HepG2 (cell line): ENCODE measurements around the gene IPP. TPM values are rescaled to one million over a fixed set of nuclear protein-coding genes. Genes with fewer than 3 reads are reported as not detected.

Experiments
- ATAC-seq: fragments of 200-7000 bp; cut with Tn5 transposase; 3 replicates; pipeline ENCODE4 v1.9.1; 2020; ENCODE audit warnings: mild to moderate bottlenecking, moderate library complexity
- BruUV-seq: library from RNA; stranded (reverse); fragments of 400-500 nt; replicated peaks from 2 replicates; lab custom pipeline; 2021; lab: Mats Ljungman, UMichigan
- CTCF ChIA-PET: fragments of 300-600 bp; formaldehyde crosslinking; extraction: SDS; loops from one replicate; lab custom pipeline; 2021; ENCODE audit warnings: low total read pairs, inconsistent platforms, low intra/inter-chr PET ratio; lab: Yijun Ruan, JAX
- POLR2A ChIA-PET: fragments of 350-600 bp; sonication (Branson Sonifier 250); formaldehyde crosslinking; loops from one replicate; lab custom pipeline; 2020; ENCODE audit warnings: antibody characterized with exemption, inconsistent platforms; lab: Yijun Ruan, JAX
- DNase-seq: peaks from one replicate; pipeline ENCODE4 v3.0.0-alpha.2; 2015; ENCODE audit warnings: low spot score
- FAIRE-seq: peaks from 3 replicates; lab custom pipeline; 2011; peaks lifted over from hg19 to GRCh38; lab: Jason Lieb, UNC
- H2AFZ ChIP-seq: one replicate; pipeline ENCODE4 v1.6.1; 2011; ENCODE audit warnings: low read length, inconsistent platforms
- H3K27ac ChIP-seq: fragments of 300-600 bp; 3 replicates; pipeline ENCODE4 v1.8.0; 2011; ENCODE audit warnings: mixed run types, mild to moderate bottlenecking, mixed read lengths, low read length, inconsistent platforms; ENCODE audit not compliant: insufficient read depth; ENCODE audit errors: extremely low read length
- H3K27me3 ChIP-seq, 2 experiments: fragments of 200-600 bp in 1 of 2; 2 replicates in 1 of 2; 3 replicates in 1 of 2; pipeline versions ENCODE4 v1.6.0 to v1.8.0; 2011; ENCODE audit warnings: low read length in 2 of 2, mild to moderate bottlenecking in 2 of 2, moderate library complexity in 2 of 2, inconsistent platforms in 1 of 2; ENCODE audit not compliant: insufficient read depth in 2 of 2, control insufficient read depth in 1 of 2
- H3K36me3 ChIP-seq, 2 experiments: fragments of 200-600 bp in 1 of 2; replicated peaks in 1 of 2; 2 replicates in 1 of 2; 3 replicates in 1 of 2; pipeline versions ENCODE4 v1.5.1 to v1.8.0; 2011; ENCODE audit warnings: low read length in 2 of 2, inconsistent platforms in 1 of 2; ENCODE audit not compliant: insufficient read depth in 2 of 2, control insufficient read depth in 1 of 2
- H3K4me1 ChIP-seq: 2 replicates; pipeline ENCODE4 v1.5.1; 2012; ENCODE audit warnings: low read length, inconsistent platforms; ENCODE audit not compliant: insufficient read depth
- H3K4me2 ChIP-seq: 2 replicates; pipeline ENCODE4 v1.6.0; 2011; ENCODE audit warnings: low read depth, low read length, inconsistent platforms
- H3K4me3 ChIP-seq, 3 experiments: fragments of 200-600 bp in 1 of 3; sonication (generic), shearing (Covaris generic) in 1 of 3; replicated peaks in 1 of 3; 2 replicates each; pipeline ENCODE4 v1.5.1; 2011 to 2016; ENCODE audit warnings: low read length in 3 of 3, inconsistent platforms in 2 of 3, low read depth in 2 of 3, mild to moderate bottlenecking in 2 of 3, control low read depth in 1 of 3, mixed read lengths in 1 of 3; ENCODE audit not compliant: insufficient read depth in 1 of 3
- H3K79me2 ChIP-seq: one replicate; pipeline ENCODE4 v1.6.1; 2011; ENCODE audit warnings: low read length, inconsistent platforms; ENCODE audit not compliant: insufficient read depth
- H3K9ac ChIP-seq: 2 replicates; pipeline ENCODE4 v1.6.0; 2011; ENCODE audit warnings: mild to moderate bottlenecking, low read depth, low read length, inconsistent platforms; ENCODE audit not compliant: insufficient read depth
- H3K9me3 ChIP-seq: 2 replicates; pipeline ENCODE4 v1.5.1; 2012; ENCODE audit warnings: mild to moderate bottlenecking, low read length
- H4K20me1 ChIP-seq: 2 replicates; pipeline ENCODE4 v1.6.0; 2011; ENCODE audit warnings: inconsistent platforms, mild to moderate bottlenecking, low read length, moderate library complexity; ENCODE audit not compliant: insufficient read depth
- FOSL2 ChIP-seq: sonication (generic); formaldehyde crosslinking; IDR thresholded peaks from 2 replicates; pipeline ENCODE4 v1.4.0; 2020; ENCODE audit warnings: missing genetic modification reagents
- PPARG ChIP-seq: conservative IDR thresholded peaks from 2 replicates; pipeline ENCODE4 v1.6.1; 2016; ENCODE audit warnings: missing biosample characterization, missing genetic modification reagents
- SKIL ChIP-seq: sonication (generic); formaldehyde crosslinking; IDR thresholded peaks from 2 replicates; pipeline ENCODE4 v1.8.0; 2022; ENCODE audit warnings: missing genetic modification reagents, mild to moderate bottlenecking, moderate library complexity, borderline replicate concordance
- ZNF460 ChIP-seq: sonication (generic); formaldehyde crosslinking; IDR thresholded peaks from 2 replicates; pipeline ENCODE4 v1.5.1; 2020; ENCODE audit warnings: missing genetic modification reagents, mild to moderate bottlenecking, borderline replicate concordance
- ZNF770 ChIP-seq: sonication (generic); formaldehyde crosslinking; IDR thresholded peaks from 2 replicates; pipeline ENCODE4 v1.5.0; 2020; ENCODE audit warnings: mild to moderate bottlenecking, missing genetic modification reagents
- whole genome bisulfite sequencing: methylation state at CpG from one replicate; pipeline ENCODE4 v1.1.6; 2017; ENCODE audit warnings: low lambda C conversion rate; 5-methylcytosine and 5-hydroxymethylcytosine counted together
- in situ Hi-C: cut with HindIII; loops from 2 replicates; pipeline ENCODE4 v1.10.0; 2017; ENCODE audit warnings: low pct_unique_long_range_greater_than_20kb; ENCODE audit not compliant: extremely low pct_ligation_motif_present
- intact Hi-C: fragments of 100-400 bp; cut with micrococcal nuclease; formaldehyde crosslinking; loops from one replicate; pipeline ENCODE4 v1.10.0; 2022; ENCODE audit not compliant: unreplicated experiment
- polyA plus RNA-seq, 8 experiments: library from polyadenylated mRNA; depleted of rRNA in 3 of 8; stranded (reverse) in 7 of 8; unstranded in 1 of 8; fragments of >200 nt; fragmentation: Illumina TruSeq in 4 of 8; extraction: Trizol in 4 of 8; gene quantifications; 2 replicates each; pipeline versions ENCODE4 v1.2.1 to v1.2.3, GENCODE V29; 2011 to 2016; ENCODE audit warnings: low read depth in 4 of 8, missing spikeins in 1 of 8, mixed read lengths in 1 of 8; ENCODE audit not compliant: insufficient read depth in 1 of 8
- total RNA-seq, 5 experiments: library from RNA; depleted of rRNA; stranded (reverse); fragments of >200 nt; fragmentation: Illumina TruSeq; extraction: Trizol; gene quantifications; 2 replicates each; pipeline ENCODE4 v1.2.3, GENCODE V29; 2016; ENCODE audit warnings: low read depth in 1 of 5

The IPP gene
- total and polyA plus RNA-seq, 2 of the 13 experiments (the other 11 are each of a cell fraction or from before 2014, with no cell fraction given) = 3.0 to 9.7 TPM

- no peak for TF ChIP-seq SKIL (CRISPR knock-in tag)
- TF ChIP-seq PPARG = no peak
- TF ChIP-seq ZNF770 (CRISPR knock-in tag) = peak; percentile 75; the same call in 1 of the 2 replicates
- TF ChIP-seq FOSL2 (CRISPR knock-in tag) = no peak
- peak; percentile 69 for TF ChIP-seq ZNF460
- Histone ChIP-seq H3K27me3 (no peaks in the 10 kb centered on the region), H3K9me3 (no peaks in the 10 kb centered on the region), H3K9ac (no peak overlapping the region), H3K4me3 (no peak overlapping the region), H3K36me3 (no peaks in the 10 kb centered on the region; a peak in 1 of 5 replicates), H4K20me1 (no peaks in the 10 kb centered on the region), H3K79me2 (no peaks in the 10 kb centered on the region), H3K4me1 (no peaks in the 10 kb centered on the region), H3K27ac (no peak overlapping the region), H2AFZ (no peak overlapping the region), H3K4me2 (no peak overlapping the region)
- ATAC-seq (no peak), FAIRE-seq (peak; percentile 63), DNase-seq (no peak)
- intact Hi-C loops (no loop called here), in situ Hi-C loops (no loop called here)
- 85% methylated on average over 4 of the region's 4 CpGs for WGBS
- ChIA-PET CTCF (no interaction called here), POLR2A (no interaction called here)
- no TSS peak for BruUV-seq
Measured at GRCh38 chr1:45739137-45739536, 11.3 kb downstream of the IPP start.
